ENCODE data around the gene MSANTD1.
A peak's percentile ranks its signal among the peaks of the same experiment; 100 is the strongest.

Gene MSANTD1
- total RNA-seq = 0 to 6.5 (median 1.7) reads per million in 9 experiments

- ATAC-seq (replicated peaks) (no peak), DNase-seq (no peak)
- no peaks in the 10 kb centered on the region for H3K27me3 Mint-ChIP-seq
- no peak within 1 kb of the TSS for H3K4me3 Mint-ChIP-seq
- peaks cover 0 to 5% of the 10 kb centered on the region in 2 donors for H3K4me1 Mint-ChIP-seq (ENCODE audit: low read depth in 2 of 2)
- no peaks in the 10 kb centered on the region for H3K36me3 Mint-ChIP-seq (ENCODE audit: insufficient read depth)
- no peak within 1 kb of the TSS for H3K27ac Mint-ChIP-seq
- no peaks in the 10 kb centered on the region for H3K9me3 Mint-ChIP-seq
Measured at GRCh38 chr4:3248811-3249661, at the start of gene MSANTD1. Gene MSANTD1 (plus strand): TSS chr4:3249159. CDS start chr4:3249223, 64 bp downstream.

DNA sequence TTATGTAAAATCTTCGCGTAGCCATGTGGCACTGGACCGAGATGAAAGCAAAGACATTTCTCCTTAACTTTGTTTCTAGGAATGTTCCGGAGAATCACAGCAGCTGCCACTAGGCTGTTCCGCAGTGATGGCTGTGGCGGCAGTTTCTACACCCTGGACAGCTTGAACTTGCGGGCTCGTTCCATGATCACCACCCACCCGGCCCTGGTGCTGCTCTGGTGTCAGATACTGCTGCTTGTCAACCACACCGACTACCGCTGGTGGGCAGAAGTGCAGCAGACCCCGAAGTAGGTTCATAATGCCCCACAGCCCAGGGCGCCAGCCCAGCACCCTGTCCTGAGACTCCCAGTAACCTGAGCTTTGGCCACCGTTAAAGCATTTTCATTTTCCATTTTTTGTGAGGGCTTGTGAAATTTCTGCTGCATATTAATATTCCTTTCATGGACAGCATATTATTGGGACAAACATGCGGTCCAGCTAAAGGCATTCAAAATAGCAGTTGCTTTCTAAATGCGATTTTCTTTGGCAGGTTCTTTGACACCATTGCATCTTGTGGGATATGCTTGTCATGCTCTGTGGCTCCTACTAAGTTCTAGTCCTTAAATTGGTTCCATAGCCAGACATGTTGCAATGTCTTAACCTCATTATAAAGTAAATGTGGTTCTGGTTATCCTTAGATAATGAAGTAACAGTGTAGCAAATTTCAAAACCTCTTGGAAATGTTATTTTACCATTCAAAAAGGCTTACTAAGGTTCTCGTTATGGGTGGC is 49.1 kb upstream of the MSANTD1 start:
- H3K4me1 Mint-ChIP-seq (ENCODE audit: low read depth in 2 of 2) = peaks cover 55 to 67% of the 10 kb centered on the region in 2 donors
- no peak overlapping the region for H3K4me3 Mint-ChIP-seq
- no peak overlapping the region for H3K27ac Mint-ChIP-seq
- no peaks in the 10 kb centered on the region for H3K9me3 Mint-ChIP-seq
- no peak for DNase-seq
- ATAC-seq (replicated peaks) = no peak
- no peaks in the 10 kb centered on the region for H3K27me3 Mint-ChIP-seq
- peaks cover 32% of the 10 kb centered on the region for H3K36me3 Mint-ChIP-seq (ENCODE audit: insufficient read depth)

GRCh38 chr4:3200423-3201090 is 48.4 kb upstream of the MSANTD1 start:
- H3K27ac Mint-ChIP-seq = peak overlapping the region; percentile 53 to 90

DNA sequence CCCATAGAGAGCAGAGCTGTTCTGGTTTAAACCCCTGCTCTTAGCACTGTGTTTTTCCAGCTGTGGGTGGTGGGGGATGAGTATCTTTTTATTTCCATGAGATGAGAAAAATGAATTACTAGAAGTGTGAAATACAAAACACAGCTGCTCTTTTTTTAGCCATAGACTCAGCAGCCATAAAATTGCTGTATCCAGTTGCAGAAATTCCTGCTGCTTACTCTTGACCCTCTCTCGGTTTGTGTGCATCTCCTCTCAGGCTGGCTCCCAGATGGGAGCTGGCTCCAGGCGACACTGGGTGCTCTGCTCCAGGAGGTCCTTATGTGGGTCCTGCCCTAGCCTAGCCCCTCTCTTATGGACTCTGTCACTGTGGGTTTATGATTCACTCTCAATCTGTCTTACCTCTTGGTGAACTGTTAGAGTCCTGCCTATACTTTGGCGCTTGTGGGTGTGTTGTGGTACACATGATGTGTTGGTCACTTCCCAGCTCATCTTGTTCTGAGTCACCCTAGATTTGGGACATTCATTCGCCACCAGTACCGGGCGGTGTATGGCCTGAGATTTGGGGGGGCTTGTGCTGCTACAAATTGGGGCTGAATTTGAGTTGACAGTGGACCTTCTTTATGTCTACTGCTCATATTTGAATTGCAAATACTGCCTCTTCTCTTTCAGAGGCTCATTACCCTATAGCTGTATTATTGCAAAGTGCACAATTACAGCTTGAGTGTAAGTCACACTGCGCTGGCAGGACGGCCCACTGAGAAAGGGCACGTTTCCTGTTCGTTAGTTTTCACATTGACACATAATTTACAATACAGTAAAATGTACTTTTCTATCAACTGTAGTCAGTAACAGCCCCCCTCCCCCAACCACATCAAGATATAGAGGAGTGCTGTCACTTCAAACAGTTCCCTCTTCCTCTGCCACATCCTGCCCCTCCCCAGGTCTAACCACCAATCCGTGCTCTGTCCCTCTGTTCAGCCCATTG is 46.9 kb upstream of the MSANTD1 start:
- Mint-ChIP-seq H3K4me1 (ENCODE audit: low read depth in 2 of 2) (peaks cover 35 to 52% of the 10 kb centered on the region in 2 donors), H3K27me3 (no peaks in the 10 kb centered on the region), H3K27ac (peak overlapping the region; percentile 90 to 95), H3K9me3 (no peaks in the 10 kb centered on the region), H3K36me3 (ENCODE audit: insufficient read depth) (peaks cover 35% of the 10 kb centered on the region), H3K4me3 (peak overlapping the region; percentile 78 to 80)
- ATAC-seq (replicated peaks) (peak; percentile 92), DNase-seq (peak; percentile 61 to 75 (median 71))

More at GRCh38 chr4:3200423-3201090, 48.4 kb upstream of the MSANTD1 start:
- H3K4me3 Mint-ChIP-seq = no peak overlapping the region
- peaks cover 49 to 60% of the 10 kb centered on the region in 2 donors for H3K4me1 Mint-ChIP-seq (ENCODE audit: low read depth in 2 of 2)
- no peaks in the 10 kb centered on the region for H3K27me3 Mint-ChIP-seq
- H3K36me3 Mint-ChIP-seq (ENCODE audit: insufficient read depth) = peaks cover 32% of the 10 kb centered on the region
- ATAC-seq (replicated peaks) = no peak
- no peaks in the 10 kb centered on the region for H3K9me3 Mint-ChIP-seq
- no peak for DNase-seq

DNA sequence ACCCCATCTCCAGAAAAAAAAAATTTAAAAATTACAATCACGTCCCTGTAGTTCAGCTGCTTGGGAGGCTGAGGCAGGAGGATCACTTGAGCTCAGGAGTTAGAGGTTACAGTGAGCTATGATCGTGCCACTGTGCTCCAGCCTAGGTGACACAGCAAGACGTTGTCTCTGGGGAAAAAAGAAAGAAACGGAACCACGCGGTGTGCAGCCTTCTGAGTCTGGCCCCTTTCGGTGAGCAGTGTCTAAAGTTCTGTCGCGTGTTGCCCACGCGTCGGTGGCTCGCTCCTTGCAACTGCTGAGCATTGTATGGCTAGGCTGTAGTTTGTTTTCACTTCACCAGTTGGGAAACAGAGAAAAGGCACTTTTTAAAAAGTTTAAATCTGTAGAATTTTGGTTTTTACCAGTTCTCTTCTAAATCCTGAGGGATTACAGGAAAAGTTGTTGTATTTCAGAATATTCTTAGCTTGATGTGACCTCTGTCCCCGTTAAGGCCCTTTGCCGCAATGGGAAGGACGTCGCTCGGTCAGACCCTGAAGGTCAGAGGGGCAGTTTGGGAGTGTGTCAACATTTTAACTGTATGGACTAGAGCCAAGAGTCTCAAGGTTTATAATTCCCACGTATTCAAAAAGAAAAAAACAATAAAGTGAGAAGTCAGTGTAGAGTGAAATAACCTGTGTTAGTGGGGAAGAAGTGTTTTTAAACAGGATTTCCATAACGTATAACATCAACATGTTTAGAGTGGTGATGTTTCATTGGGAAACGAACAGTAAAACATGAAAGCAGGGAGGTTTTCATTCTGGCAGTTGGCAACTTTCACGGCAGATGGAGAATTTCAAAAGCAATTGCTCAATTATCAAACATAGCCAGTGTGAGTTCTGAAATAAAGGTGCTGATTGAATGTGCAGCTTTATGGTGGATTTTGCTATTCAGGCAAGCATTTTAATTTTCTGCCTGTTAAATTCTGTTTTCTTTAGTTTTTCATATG is 45.8 kb upstream of the MSANTD1 start:
- peaks cover 35% of the 10 kb centered on the region for H3K36me3 Mint-ChIP-seq (ENCODE audit: insufficient read depth)
- peak overlapping the region; percentile 90 to 95 for H3K27ac Mint-ChIP-seq
- ATAC-seq (replicated peaks) (peak; percentile 39), DNase-seq (peak in 1 of 3 experiments; percentile 17)
- peaks cover 25 to 42% of the 10 kb centered on the region in 2 donors for H3K4me1 Mint-ChIP-seq (ENCODE audit: low read depth in 2 of 2)
- H3K27me3 Mint-ChIP-seq = no peaks in the 10 kb centered on the region
- no peaks in the 10 kb centered on the region for H3K9me3 Mint-ChIP-seq
- H3K4me3 Mint-ChIP-seq = peak overlapping the region; percentile 78 to 80

DNA sequence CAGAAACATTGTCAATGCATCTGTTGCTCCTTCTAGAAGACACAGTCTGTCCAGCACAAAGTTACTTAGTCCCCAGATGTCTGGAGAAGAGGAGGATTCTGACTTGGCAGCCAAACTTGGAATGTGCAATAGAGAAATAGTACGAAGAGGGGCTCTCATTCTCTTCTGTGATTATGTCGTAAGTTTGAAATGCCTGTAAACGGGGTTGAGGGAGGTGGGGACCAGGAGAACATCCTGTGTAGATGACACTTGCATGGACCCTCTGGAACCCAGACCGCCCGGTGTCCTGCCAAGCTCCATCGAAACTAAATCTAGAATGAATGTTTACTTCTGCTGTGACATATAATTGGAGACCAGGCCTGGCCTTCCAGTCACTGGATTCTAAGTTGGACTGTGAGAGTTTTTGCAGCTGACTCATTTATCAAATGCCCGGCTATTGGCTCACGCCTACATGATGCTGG is 45.0 kb upstream of the MSANTD1 start:
- DNase-seq = no peak
- Mint-ChIP-seq H3K36me3 (ENCODE audit: insufficient read depth) (peaks cover 41% of the 10 kb centered on the region), H3K27ac (peak overlapping the region; percentile 90 to 95), H3K4me3 (peak overlapping the region; percentile 78 to 80), H3K9me3 (no peaks in the 10 kb centered on the region), H3K27me3 (no peaks in the 10 kb centered on the region), H3K4me1 (ENCODE audit: low read depth in 2 of 2) (peaks cover 25 to 42% of the 10 kb centered on the region in 2 donors)
- no peak for ATAC-seq (replicated peaks)

GRCh38 chr4:3205995-3206394 is 43.0 kb upstream of the MSANTD1 start:
- Mint-ChIP-seq H3K36me3 (ENCODE audit: insufficient read depth) (peaks cover 53% of the 10 kb centered on the region), H3K27ac (no peak overlapping the region), H3K4me3 (no peak overlapping the region), H3K4me1 (ENCODE audit: low read depth in 2 of 2) (peaks cover 25 to 41% of the 10 kb centered on the region in 2 donors), H3K9me3 (no peaks in the 10 kb centered on the region), H3K27me3 (no peaks in the 10 kb centered on the region)
- DNase-seq (no peak), ATAC-seq (replicated peaks) (no peak)

- ATAC-seq (replicated peaks) (no peak), DNase-seq (no peak)
- Mint-ChIP-seq H3K27ac (no peak overlapping the region), H3K36me3 (ENCODE audit: insufficient read depth) (peaks cover 54% of the 10 kb centered on the region), H3K4me3 (no peak overlapping the region), H3K9me3 (no peaks in the 10 kb centered on the region), H3K27me3 (no peaks in the 10 kb centered on the region), H3K4me1 (ENCODE audit: low read depth in 2 of 2) (peaks cover 23 to 37% of the 10 kb centered on the region in 2 donors)
Measured at GRCh38 chr4:3206439-3207100, 42.4 kb upstream of the MSANTD1 start.

DNA sequence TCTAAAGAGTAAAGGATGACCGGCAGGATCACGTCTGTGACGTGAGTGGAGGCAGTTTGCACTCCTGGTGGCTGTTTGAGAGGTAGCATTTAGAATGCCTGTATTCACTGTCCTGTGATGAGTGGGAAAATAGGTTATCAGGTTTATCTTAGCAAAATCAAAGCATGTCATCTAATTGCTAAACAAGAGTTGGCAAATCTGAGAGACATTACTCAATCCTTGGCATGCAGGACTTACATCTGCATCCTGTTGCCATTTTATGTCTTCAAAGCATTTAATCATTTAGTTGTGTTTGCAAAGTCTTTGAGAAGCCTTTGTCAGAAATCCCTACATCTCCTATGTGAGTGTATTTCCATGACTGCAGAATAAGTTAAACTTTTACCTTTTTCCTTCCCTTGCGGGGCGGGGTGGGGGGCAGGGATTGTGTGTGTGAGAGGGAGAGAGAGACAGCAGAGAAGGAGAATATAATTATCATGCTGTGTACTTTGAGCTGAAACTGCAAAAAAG is 41.4 kb upstream of the MSANTD1 start:
- DNase-seq (no peak), ATAC-seq (replicated peaks) (no peak)
- Mint-ChIP-seq H3K4me3 (no peak overlapping the region), H3K27me3 (no peaks in the 10 kb centered on the region), H3K27ac (no peak overlapping the region), H3K4me1 (ENCODE audit: low read depth in 2 of 2) (peaks cover 13 to 28% of the 10 kb centered on the region in 2 donors), H3K9me3 (no peaks in the 10 kb centered on the region), H3K36me3 (ENCODE audit: insufficient read depth) (peaks cover 57% of the 10 kb centered on the region)

GRCh38 chr4:3208826-3209225 is 40.1 kb upstream of the MSANTD1 start:
- Mint-ChIP-seq H3K9me3 (no peaks in the 10 kb centered on the region), H3K27ac (no peak overlapping the region), H3K36me3 (ENCODE audit: insufficient read depth) (peaks cover 60% of the 10 kb centered on the region), H3K4me3 (no peak overlapping the region), H3K27me3 (no peaks in the 10 kb centered on the region), H3K4me1 (ENCODE audit: low read depth in 2 of 2) (peaks cover 3 to 15% of the 10 kb centered on the region in 2 donors)
- ATAC-seq (replicated peaks) = no peak
- no peak for DNase-seq

Measured in effector memory CD8-positive, alpha-beta T cell (primary cell).